Measurements from ENCODE around the gene PSORS1C1.
"Not testable (repeated sequence)": the region's sequence is repeated elsewhere in the genome, so short reads cannot be mapped to it uniquely, and the experiment has no call there.

The PSORS1C1 gene

DNA sequence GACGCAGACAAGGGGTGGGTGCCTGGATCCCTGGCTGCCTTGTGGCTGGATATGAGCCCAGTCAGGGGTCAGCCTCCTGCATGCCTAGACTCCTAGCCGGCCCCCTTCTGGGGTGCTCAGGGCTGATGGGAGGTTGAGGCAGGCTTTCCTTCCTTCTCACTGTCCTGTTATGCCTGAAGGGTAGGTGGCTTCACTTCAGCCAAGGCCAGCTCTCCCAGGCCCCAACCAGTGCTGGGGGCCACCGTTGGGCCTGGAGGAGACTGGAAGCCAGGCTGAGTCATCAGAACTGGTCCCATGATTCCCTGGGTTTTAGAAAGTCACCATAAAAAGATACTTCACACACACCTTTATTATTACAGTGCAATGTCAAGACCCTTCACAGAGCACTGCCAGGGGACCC is 58.8 kb downstream of the PSORS1C1 start:
- no peak for TF ChIP-seq CTCF (IDR thresholded peaks at IDR 0.05; ENCODE audit: insufficient read depth, missing control alignments)
- DNase-seq (ENCODE audit: insufficient read length, low spot score) (no peak), FAIRE-seq (no peak)

DNA sequence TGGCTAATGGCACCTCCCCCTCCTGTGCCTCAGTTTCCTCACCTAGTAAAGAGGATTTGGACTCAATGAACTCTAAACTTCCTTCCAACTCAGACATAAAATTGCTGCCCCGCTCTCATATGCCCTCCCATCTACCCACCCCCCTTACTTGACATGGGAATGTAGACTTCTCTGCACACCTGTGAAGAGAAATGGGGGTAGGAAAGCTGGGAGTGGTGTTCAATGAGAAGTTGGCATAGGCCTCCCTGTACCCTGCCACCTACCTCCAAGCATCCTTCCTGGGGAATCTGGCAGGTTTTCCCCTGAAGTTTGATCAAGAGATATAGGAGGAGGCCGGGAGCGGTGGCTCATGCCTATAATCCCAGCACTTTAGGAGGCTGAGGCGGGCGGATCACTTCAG is 59.8 kb downstream of the PSORS1C1 start:
- DNase-seq (ENCODE audit: insufficient read length, low spot score) (no peak), FAIRE-seq (no peak)
- no peak for TF ChIP-seq CTCF (IDR thresholded peaks at IDR 0.05; ENCODE audit: insufficient read depth, missing control alignments)

DNA sequence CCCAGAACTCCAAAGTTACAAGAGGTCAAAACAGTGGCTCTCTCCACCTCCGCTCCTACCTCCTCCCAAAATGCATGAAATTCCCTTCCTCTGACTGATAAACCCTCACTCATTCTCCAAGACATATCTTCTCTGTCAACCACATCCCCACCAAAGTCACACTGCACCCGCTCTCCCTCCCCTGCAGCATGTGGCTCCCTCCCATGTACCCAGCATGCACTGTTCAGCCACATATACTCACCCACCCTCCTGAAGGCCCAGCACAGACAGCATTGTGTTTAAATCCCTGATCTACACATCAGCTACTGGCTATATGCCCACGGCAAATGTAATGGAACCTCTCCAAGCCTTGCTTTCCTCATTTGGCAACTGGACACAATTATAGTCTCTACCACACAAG is 61.4 kb downstream of the PSORS1C1 start:
- FAIRE-seq: no peak
- no peak for DNase-seq (ENCODE audit: insufficient read length, low spot score)
- TF ChIP-seq CTCF (IDR thresholded peaks at IDR 0.05; ENCODE audit: insufficient read depth, missing control alignments): no peak

DNA sequence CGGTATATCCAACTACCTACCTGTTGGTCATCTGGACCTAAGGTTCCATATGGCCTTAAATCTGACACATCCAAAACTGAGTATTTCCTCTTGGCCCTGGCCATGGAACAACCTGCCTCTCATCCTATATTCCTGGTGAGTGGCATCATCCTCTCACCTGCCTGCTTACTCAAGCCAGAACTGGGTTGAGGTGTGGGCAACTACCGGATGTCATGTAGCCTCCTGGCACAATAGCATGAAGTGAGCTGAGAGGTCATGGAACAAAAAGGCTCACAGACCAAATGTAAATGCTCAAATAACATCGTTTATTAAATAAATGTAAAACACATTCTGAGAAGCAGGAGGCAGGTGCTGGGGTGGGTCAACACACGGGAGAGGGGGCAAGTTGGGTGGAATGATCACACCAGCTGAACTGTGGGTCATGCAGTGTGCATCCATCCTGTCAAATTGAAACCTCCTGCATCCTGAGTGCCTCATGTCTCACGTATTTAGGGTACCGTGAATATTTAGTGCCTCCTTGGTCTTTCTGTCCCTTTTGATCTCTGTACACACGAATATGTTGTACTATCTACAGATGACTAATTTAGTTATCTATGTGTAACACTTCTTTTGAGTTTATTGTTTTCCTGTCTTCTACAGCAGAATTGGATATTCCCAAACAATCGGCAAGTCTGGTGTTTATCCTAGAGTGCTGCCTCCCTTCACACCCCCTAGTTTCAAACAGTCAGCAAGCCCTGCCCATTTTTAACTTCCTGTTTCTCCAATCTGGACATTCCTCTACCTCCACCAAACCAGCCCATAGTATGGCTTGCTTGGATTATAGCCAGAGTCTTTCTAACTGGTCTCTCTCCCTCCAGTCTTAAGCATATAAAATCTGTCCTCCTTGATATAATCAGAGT is 63.8 kb downstream of the PSORS1C1 start:
- TF ChIP-seq CTCF (IDR thresholded peaks at IDR 0.05; ENCODE audit: insufficient read depth, missing control alignments): no peak
- FAIRE-seq (no peak), DNase-seq (ENCODE audit: insufficient read length, low spot score) (no peak)

DNA sequence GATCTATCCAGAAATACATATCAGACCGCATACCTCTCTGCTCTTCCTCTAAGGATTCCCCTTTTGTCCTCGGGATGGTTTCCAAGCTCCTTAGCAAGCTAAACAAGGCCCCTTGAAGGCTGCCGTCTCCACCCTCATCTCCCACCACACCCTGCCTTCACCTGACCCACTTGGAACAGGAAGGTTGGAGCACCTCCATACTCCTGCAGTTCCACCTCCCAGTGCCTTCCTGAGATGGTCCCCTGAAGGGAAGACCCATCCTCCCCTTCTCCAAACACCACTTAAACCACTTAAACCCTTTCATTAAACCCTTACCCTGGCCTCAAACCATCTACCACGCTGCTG is 64.4 kb downstream of the PSORS1C1 start:
- DNase-seq (ENCODE audit: insufficient read length, low spot score): no peak
- FAIRE-seq: no peak
- no peak for TF ChIP-seq CTCF (IDR thresholded peaks at IDR 0.05; ENCODE audit: insufficient read depth, missing control alignments)

GRCh38 chr6:31179896-31180295 is 65.3 kb downstream of the PSORS1C1 start:
- FAIRE-seq (no peak), DNase-seq (ENCODE audit: insufficient read length, low spot score) (no peak)
- TF ChIP-seq CTCF (IDR thresholded peaks at IDR 0.05; ENCODE audit: insufficient read depth, missing control alignments): no peak

DNA sequence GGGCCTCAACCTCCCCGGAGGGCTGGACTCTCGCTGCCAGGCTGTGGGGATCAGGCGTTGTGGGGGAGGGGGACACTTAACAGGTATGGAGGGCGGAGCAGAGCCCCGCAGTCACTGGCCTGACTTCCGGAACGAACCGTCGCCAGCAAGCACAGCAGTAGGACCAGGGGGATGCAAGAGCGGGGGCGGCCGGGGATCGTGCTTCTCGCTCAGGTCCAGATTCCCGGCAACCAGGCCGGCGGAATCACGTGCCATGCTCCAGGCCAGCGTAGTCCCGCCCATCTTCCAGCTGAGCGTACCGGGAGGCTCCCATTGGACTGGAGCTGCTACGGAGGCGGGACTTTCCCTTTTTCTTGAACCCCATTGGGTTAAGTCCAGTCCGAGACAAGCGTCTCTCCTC is 65.9 kb downstream of the PSORS1C1 start:
- FAIRE-seq: no peak
- DNase-seq (ENCODE audit: insufficient read length, low spot score): no peak
- TF ChIP-seq CTCF (IDR thresholded peaks at IDR 0.05; ENCODE audit: insufficient read depth, missing control alignments): no peak

- FAIRE-seq; DNase-seq (ENCODE audit: insufficient read length, low spot score): not testable (repeated sequence)
These were observed 68.7 kb downstream of the PSORS1C1 start for GRCh38 chr6:31183287-31183686.

DNA sequence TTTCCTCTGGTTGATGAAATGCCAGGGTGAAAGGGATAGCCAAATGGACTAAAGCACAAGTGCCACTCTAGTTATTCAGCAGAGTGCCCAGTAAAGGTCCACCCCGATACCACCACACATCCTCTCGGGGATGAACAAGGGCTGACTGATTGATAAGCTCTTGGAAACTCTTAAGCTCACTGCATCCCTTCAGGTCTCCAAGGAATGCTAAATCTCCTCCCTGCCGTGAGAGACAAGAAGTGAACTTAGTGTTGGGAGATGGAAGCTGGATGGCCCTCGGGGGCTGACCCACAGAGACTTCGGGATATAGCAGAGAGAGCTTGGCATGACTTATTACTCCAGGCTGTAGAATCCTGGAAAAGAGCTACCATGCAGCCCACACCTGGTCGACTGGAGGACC is 69.3 kb downstream of the PSORS1C1 start:
- FAIRE-seq; DNase-seq (ENCODE audit: insufficient read length, low spot score): not testable (repeated sequence)

DNA sequence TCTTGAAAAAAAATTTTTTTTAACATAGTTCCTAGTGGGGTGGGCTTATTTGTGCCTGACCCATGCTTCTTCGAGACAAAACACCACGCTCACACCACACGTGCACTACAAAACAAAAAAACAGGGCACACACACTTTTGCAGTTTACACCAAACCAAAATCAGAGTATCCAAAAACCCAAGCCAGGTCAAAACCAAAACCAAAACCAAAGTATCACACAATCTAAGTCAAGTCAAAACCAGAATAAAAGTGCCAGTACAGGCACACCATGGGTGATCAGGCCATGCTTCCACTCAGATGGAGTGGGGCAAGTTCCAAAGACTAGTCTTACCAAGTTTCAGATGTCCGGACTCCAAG is 71.1 kb downstream of the PSORS1C1 start:
- not testable (repeated sequence) for DNase-seq (ENCODE audit: insufficient read length, low spot score); FAIRE-seq

Measured in D721Med (cell line).